HG03135 (cell line): Measurements from ENCODE around the gene GPR22.

Source experiments
- ATAC-seq: cut with Tn5 transposase; IDR thresholded peaks from one replicate; pipeline ENCODE4 v1.9.1; 2021; ENCODE audit warnings: mild to moderate bottlenecking, moderate library complexity; ENCODE audit not compliant: unreplicated experiment

Gene GPR22, protein sequence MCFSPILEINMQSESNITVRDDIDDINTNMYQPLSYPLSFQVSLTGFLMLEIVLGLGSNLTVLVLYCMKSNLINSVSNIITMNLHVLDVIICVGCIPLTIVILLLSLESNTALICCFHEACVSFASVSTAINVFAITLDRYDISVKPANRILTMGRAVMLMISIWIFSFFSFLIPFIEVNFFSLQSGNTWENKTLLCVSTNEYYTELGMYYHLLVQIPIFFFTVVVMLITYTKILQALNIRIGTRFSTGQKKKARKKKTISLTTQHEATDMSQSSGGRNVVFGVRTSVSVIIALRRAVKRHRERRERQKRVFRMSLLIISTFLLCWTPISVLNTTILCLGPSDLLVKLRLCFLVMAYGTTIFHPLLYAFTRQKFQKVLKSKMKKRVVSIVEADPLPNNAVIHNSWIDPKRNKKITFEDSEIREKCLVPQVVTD

DNA sequence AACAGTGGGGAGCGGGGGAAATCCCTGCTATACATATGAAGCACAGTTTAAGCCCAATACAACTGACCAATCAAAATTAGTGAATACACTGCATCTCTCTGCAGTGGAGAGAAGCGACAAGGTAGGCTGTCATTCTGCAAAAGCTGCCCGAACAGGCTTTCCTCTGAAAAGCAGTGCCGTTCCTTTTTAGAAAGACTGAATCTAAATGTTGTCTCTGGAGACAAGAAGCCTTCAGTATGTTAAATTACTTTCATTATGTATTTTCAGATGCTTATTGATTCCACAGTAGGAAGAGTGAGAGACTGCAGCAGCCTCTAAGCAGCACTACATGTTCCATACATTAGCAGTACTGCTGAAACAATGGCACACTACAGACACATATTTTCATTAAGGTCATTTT is at the start of gene GPR22:
TSS of gene GPR22 (plus strand) at position 129 of the 400 bp plus-strand sequence. CDS start 4,004 bp downstream, outside the sequence.
- no peak for ATAC-seq

DNA sequence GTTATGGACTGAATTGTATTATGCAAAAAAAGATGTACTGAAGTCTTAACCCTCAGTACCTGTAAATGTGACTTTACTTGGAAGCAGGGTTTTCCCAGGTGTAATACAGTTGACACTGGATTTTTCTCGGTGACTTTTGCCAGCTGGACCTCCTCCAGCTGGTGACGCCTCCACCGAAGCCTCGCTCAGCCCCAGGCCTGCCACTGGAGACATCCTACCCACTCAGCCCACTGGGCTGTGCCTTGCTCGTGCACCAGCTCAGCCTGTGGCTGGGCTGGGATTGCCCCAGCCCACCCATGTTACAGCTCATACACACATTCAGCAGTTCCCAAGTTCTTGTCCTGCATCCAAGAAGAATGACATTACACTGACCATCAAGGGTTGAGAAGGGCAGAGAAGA is 42.4 kb upstream of the GPR22 start:
- no peak for ATAC-seq

DNA sequence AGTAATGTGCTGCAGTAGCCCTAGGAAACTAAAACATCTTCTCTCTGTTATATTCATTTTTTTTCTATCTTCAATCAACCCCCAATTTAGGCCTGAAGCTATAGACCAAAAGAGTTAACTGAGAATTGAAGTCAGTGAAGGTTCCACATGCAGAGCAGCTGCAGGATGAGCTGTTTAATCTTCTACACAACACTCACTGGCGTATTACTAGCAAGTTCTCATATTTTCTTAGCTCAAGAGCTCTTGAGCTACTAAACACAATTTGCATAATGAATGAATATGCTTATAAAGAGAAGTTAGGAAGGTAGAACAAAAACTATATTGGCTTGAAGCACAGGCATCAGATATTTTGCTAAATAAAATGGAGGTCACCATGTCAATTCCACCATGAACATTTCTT is 41.2 kb upstream of the GPR22 start:
- no peak for ATAC-seq

DNA sequence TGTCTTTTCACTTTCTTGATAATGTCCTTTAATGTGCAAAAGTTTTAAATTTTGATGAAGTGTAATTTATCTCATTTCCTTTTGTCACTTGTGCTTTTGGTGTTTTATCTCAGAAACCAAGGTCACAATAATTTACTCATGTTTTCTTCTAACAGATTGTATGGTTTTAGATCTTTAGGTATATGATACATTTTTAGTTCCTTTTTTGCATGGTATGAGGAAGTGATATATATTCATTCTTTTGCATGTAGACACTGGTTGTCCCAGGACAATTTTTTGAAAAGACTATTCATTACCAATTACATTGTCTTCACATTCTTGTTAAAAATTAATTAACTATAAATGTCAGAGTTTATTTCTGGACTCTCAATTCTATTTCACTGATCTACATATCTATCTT is 39.8 kb upstream of the GPR22 start:
- ATAC-seq, result no peak

DNA sequence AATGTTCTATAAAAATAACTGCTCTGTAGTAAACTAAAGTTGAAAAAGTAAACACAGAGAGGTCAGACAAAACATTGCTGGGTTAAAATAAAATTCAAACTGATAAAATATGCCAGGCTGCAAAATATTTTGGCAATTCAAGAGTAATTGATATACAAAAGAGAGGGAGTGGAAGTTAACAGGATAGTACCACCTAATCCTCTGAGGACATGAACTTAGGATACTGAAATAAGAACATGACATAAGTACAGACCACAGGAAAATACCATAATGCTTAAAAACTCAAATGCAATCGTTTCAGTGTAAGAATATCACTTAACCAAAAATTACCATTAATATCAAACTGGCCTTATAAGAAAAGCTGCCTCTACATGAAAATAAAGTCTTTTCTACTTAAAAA is 37.6 kb upstream of the GPR22 start:
- ATAC-seq, result no peak

DNA sequence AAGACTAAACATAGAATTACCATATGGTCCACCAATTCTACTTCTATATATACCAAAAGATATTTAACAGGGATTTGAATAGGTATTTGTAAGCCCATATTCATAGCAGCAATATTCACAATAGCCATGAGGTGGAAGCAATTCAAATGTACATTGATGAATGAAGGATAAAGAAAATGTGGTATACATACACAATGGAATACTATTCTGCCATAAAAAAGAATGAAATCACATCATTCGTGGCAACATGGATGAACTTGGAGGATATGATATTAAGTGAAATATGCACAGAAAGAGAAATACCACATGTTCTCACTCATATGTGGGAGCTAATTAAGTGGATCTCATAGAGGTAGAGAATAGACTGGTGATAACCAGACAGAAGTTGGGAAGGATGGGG is 34.1 kb upstream of the GPR22 start:
- no peak for ATAC-seq

DNA sequence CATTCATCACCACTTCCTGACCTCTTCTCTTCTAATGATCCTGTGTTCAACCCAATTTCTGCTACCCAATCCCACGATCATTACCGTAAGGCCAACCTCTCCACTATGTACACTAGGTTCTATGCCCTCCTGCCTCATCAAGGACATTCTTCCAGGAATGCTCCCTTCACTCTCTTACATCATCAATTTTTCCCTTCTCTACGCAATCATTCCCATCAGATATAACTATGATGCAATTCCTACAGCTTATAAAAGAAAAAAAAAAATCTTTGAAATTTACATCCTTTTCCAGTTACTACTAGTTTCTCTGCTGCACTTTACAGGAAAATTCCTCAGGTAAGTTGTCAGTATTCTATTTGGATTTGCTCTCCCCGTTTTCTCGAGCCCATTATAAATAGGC is 30.8 kb upstream of the GPR22 start:
- ATAC-seq, result no peak

DNA sequence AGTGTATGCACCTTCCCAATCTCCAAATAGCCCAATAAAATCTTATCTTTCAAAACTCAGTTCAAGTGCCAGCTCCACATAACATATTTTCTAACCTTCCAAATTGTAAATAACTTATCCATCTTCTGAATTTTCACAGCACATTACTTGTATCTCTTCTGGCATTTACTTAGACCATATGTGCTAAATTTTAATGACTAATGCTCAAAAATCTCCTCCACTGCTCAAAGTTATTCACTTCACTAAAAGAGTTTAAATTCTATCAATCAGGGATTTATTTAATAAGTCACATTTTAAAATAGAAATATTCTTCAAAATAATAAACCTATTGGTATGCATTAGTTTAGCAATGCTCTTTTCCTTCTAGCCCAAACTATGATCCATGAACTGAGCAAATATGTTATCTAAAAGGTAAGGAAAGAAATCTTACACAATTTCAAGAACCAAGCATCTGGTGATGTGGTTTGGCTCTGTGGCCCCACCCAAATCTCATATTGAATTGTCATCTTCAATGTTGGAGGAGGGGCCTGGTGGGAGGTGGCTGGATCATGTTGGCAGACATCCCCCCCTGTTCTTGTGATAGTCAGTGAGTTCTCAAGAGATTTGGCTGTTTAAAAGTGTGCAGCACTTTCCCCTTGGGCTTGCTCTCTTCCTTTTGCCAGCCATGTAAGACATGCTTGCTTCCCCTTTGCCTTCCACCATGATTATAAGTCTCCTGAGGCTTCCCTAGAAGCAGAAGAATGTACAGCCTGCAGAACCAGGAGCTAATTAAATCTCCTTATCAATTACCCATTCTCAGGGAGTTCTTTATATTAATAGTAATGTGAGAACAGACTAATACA is 28.1 kb upstream of the GPR22 start:
- no peak for ATAC-seq

DNA sequence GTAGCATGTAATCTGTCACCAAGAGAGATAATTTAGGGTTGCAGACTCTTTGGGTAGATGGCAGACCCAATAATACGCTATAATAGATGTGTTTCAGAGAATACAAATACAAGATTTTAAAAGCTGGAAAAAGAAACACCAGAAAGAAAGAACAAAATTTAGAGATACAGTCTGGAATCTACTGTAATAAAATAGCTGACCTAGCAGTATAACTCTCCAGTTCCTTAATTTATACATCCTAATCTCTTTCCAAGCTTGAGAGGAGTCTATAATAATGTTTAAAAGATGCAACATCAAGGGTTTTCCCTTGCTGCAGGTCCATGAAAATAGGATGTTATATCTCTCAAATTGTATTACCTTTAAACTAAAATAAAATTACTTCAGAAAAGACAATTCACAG is 27.2 kb upstream of the GPR22 start:
- no peak for ATAC-seq

DNA sequence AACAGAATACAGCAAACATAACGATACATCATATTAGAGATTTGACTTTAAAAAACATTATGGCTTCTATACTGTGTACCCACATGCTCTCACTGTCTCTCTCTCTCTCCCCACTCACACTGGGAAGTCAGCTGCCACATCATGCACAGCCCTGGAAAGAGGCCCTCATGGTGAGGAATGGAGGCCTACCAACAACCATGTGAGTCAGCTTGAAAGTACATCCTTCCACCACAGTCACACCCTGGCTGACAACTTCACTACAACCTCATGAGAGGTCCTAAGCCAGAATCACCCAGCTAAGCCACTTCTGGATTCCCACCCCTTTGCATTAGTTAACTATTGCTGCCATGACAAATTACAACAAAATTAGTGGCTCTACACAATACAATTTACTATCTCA is 23.3 kb upstream of the GPR22 start:
- no peak for ATAC-seq

DNA sequence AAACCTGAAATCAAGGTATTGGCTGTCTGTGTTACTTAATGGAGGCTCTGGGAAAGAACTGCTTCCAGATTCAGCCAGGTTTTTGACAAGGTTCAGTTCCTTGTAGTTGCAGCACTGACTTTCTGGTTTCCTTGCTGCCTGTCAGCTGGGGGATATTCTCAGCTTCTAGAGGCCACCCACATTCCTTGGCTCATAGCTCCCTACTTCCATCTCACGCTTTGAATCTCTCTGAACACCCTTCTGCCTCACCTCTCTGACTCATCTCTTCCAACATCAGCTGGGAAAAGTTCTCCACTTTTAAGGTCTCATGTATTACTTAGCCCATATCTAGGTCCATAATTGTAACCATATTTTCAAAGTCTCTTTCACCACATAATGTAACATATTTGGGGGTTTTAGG is 22.9 kb upstream of the GPR22 start:
- no peak for ATAC-seq

DNA sequence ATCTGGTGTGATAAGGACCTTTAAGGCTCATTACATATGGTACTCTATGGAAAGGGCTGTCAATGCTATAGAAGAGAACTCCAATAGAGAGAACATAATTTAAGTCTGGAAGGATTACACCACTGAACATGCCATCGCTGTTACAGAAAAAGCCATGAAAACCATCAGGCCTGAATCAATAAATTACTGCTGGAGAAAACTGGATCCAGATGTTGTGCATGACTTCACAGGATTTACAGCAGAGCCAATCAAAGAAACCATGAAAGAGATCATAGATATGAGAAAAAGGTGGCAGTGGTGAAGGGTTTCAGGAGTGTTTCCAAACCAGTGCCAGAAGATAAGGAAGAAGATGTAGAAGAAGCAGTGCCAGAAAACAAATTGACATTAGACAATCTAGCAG is 18.9 kb upstream of the GPR22 start:
- ATAC-seq, result no peak

DNA sequence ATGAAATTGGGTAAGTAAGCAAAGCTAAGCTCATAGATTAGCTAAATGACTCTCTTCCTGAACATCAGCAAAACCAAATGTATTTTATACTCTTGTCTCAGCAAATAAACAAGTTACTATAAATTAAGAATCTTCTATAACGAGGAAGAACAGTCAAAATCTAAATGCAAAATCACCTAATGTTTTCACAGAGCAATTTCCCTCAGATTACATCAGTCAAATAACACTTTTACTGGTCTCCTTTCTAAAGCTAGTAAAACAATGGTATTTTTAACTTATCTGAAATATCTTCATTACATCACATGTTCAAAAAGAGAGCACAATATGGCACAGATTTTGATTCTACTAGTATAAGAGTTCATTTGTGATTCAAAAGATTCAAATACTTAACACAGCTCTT is 16.5 kb upstream of the GPR22 start:
- ATAC-seq, result no peak

DNA sequence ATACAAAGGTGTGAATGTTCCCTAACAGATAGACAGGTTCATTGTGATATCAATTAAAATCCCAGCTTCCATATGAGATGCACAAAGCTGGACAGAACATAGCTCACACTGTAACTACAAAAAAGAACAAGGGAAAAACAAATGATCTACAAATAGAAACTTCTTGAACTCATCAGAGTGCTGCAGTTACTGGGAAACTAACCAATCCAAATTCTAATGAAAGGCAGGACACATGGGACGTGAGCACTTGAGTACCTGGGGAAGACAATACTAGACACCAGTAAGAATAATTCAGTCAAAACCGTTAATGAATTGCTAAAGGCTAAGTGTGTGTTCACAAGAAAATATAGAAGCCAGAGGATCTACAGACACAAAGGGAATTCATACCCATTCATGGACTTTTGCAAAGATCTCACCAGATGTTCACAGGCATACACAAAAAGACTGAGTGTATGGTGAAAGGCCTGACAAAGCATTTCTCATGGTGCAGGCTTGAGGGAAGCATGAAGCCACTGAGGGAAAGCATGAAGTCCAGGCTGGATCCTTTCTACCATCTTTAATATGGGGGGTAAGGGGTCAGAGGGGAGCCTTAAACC is 7.8 kb upstream of the GPR22 start:
- no peak for ATAC-seq

DNA sequence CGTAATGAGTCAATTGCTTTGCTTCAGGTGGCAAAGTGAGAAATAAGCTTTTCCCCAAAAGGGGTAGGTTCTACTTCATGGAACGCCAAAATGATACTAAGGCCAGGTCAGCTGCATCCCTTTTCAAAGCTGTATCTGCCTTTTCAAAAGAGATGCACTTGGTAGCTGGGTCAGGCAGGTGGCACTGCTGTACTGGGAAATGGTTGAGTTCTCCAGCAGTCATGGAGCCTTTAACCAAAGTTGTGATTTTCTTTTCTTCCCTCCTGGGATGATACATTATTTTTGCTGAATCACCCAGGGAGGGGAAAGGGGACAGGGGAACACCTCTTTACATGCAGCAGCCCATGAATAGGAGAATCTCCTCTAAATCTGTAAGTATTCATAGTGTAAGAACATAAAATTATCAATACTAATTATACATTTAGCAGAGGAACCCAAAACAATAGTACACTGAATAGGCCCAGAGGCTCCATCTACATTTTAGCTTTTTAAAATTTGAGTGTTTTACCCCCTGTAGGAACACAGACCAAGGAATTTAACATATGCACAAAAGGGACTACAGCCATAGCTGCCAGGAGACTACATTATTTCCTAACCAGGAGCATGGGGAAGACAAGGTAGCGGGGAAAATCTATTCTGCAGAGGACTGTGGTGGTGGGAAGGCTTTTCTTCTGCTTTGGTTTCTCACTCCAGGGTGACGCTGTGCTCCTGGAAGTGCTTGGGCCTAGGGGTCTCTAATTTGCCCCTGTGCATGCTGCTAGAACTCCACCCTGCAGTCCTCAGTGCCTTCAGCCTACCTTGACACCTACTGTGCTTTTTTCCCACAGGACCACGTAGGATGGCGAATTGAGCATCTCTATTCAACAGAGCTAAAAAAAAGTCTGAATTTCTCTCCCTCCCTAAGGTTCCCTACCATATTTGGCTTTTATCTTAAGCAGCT is 6.4 kb upstream of the GPR22 start:
- no peak for ATAC-seq

DNA sequence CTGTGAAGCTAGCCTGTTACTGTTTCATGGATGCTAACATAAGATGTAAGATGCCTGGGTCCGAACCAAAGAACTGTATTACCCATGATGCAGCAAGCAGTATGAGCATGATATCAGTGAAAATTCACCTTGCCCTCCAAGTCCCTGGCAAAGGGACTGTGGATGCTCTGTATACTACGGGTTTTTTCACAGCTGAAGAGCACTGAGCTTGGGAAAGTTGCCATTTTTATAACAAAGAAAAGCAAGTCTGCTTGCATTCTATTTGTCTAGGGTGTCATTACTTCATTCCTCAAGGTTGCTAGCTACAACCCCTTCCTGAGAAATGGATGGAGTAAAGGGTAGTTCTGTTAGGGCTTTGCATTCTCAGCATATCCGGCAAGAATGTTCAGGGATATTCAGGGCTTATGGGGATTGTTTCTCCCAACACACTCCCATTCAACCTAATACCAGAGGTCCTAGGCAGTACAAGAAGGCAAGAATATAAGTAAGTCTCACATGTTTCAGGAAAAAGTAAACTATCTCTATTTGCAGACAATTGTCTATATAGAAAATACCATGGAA is 5.1 kb upstream of the GPR22 start:
- ATAC-seq, result no peak

DNA sequence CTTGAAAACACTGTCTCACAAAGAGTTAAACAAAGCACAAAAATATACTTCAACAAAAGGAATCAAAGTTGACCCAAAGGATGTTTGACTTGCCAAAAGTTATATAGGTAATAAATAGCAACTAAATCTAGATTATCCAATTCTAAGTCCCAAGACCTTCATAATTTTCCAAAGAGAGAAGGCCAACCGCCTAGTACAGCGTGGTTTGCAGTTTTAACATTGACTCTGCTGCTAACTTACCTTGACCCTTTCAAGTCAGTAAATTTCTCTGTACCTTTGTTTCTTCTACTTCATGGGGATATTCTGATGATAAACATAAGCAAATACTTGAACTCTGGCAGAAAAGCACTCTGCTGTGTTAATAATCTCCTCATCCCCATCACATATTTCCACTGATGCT is 1.9 kb upstream of the GPR22 start:
- no peak for ATAC-seq

DNA sequence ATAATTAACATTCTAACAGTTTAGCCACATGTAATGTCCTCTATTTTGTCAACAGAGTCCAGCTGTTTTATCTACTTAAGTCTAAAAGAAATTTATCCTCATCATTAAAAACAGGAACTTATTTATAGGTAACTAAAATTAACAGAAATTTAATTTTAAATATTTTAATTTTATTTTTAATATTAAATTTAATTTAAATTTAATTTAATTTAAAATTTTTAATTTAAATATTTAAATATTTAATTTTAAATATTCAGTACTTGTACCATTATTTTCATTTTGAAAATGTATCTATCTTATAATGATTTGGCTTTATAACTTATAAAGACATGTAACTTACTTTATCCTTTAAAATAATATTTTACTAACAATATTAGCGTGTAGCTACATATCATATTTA is 1.0 kb upstream of the GPR22 start:
- ATAC-seq, result no peak

DNA sequence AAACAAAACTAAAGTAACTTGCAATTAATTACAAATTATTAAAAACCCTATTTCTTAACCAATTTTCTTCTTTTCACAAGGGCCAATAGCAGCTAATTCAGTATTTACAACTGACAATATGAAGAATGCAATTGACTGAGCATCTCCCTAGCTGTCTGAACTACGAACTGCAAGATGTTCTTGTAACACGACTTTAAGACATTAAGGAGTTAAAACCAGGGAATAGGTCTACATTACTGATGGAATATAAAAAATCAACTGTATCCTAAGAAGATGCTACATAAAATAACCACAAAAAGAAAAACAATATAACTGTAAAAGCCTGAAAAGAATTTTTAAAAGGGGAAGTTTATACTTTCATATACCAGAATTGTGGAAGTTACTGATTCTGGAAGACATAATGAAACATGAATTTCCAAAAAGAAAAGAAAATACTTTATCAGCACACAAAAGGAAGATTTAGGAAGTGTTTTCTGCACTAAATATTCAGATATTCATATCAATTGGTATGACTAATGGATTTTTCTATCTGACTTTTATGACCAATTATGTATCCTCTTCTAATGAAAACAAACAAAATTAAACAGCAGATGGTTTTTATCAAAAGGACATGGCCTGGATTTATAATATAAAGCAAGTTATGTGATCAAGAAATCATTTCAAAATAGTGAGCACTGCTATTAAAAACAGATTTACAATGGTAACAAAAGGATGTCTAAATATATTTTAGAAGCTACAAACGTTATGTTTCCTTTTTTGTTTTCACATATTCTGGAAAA is 1.6 kb downstream of the GPR22 start:
- no peak for ATAC-seq

DNA sequence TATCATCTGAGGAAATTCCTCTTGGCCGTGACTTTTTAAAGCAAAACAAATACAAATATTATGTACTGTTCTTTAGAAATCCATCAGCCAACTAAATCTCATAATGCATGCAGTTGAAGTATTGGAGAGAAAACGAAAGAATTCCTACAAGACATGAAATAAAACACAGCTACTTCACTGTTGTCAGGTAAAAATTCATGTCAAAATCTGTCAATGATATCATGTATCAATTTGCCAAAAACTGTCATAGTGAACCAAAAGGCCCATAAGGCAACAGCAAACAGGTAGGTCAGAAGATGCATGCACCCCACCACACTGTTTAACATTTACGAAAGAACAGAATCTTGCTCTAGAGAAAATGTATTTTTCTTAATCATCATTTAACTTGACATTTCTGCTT is 2.3 kb downstream of the GPR22 start:
- no peak for ATAC-seq
